ENCODE data around the gene TMEM132D. TPM values are rescaled to one million over a fixed set of nuclear protein-coding genes. Genes with fewer than 3 reads are reported as not detected.

The TMEM132D gene
- total and polyA plus RNA-seq, 2 of the 8 experiments (the other 6 are each of a cell fraction or from before 2014, with no cell fraction given) = 3.5 to 10.1 TPM

GRCh38 chr12:129294868-129295267, 609.0 kb downstream of the TMEM132D start:
- CTCF ChIA-PET (ENCODE audit: partially characterized antibody) = no interaction called here
- no peak overlapping the region for H3K4me2 ChIP-seq (ENCODE audit: insufficient read depth in 1 of 2, low read depth in 2 of 2, low read length in 2 of 2)

More at GRCh38 chr12:129294868-129295267, 609.0 kb downstream of the TMEM132D start:
- Histone ChIP-seq H2AK5ac (ENCODE audit: low read depth, low read length) (no peak overlapping the region), H2BK20ac (ENCODE audit: low read length) (no peak overlapping the region), H2BK12ac (ENCODE audit: low read depth, low read length) (no peak overlapping the region), H3K14ac (ENCODE audit: insufficient read length) (no peak overlapping the region), H3K4me1 (replicated peaks in 1 of 4; ENCODE audit: control insufficient read depth in 3 of 4, insufficient read depth in 4 of 4, low read length in 3 of 4) (no peaks in the 10 kb centered on the region), H3K23me2 (ENCODE audit: low read depth, low read length) (no peaks in the 10 kb centered on the region), H4K20me1 (replicated peaks in 1 of 2; ENCODE audit: control insufficient read depth in 1 of 2, insufficient read depth in 2 of 2, low read length in 2 of 2) (no peaks in the 10 kb centered on the region), H2BK15ac (ENCODE audit: low read length) (no peak overlapping the region), H3K56ac (replicated peaks; ENCODE audit: insufficient read length, low read depth, low read length) (no peak overlapping the region), H4K91ac (replicated peaks; ENCODE audit: insufficient read length, low read length) (no peak overlapping the region), H2BK5ac (ENCODE audit: low read depth, low read length) (no peak overlapping the region), H3K36me3 (ENCODE audit: control insufficient read depth in 2 of 4, insufficient read depth in 4 of 4, low read length in 3 of 4) (no peaks in the 10 kb centered on the region; a peak in 1 of 8 replicates), H3K18ac (ENCODE audit: extremely low read depth, low read length) (no peak overlapping the region), H3K9me3 (ENCODE audit: insufficient read depth in 2 of 2, low read depth in 1 of 2, low read length in 1 of 2) (no peaks in the 10 kb centered on the region), H3K79me1 (ENCODE audit: low read depth, low read length) (no peaks in the 10 kb centered on the region), H3K9ac (replicated peaks in 1 of 4; ENCODE audit: extremely low read depth in 1 of 4, low read depth in 3 of 4, low read length in 3 of 4) (no peak overlapping the region), H3K23ac (ENCODE audit: insufficient read length) (no peak overlapping the region), H3K79me2 (ENCODE audit: control insufficient read depth in 1 of 2, insufficient read depth in 2 of 2, low read length in 2 of 2) (no peaks in the 10 kb centered on the region), H3K27ac (ENCODE audit: low read depth, low read length) (no peak overlapping the region), H3K4me3 (ENCODE audit: extremely low read depth in 1 of 4, insufficient read depth in 2 of 4, low read depth in 3 of 4, low read length in 4 of 4) (no peak overlapping the region), H3K4ac (replicated peaks; ENCODE audit: insufficient read length, low read depth, low read length) (no peak overlapping the region), H2BK120ac (replicated peaks; ENCODE audit: low read depth, low read length) (no peak overlapping the region), H3K27me3 (replicated peaks in 1 of 4; ENCODE audit: control insufficient read depth in 3 of 4, extremely low read depth in 1 of 4, insufficient read depth in 3 of 4, low read length in 3 of 4) (no peaks in the 10 kb centered on the region), H4K5ac (ENCODE audit: insufficient read length, low read depth, low read length) (no peak overlapping the region), H4K8ac (ENCODE audit: extremely low read depth, insufficient read depth, low read length) (no peak overlapping the region), H2AFZ (ENCODE audit: low read length) (no peak overlapping the region)
- DNase-seq (ENCODE audit: low read depth in 1 of 2, low spot score in 2 of 2) (no peak), FAIRE-seq (no peak)
- 97% methylated on average over 6 of the region's 7 CpGs; no CpG with 5 or more reads in 1 of the 2 experiments for WGBS, 2 experiments (ENCODE audit: extremely low coverage in 1 of 2, insufficient coverage in 1 of 2, insufficient read length in 1 of 2, insufficient replicate concordance in 2 of 2, low coverage in 1 of 2, low lambda C conversion rate in 2 of 2, missing lambda C conversion rate in 1 of 2)
- TF ChIP-seq KDM4A (IDR thresholded peaks at IDR 0.05; ENCODE audit: low read depth, low read length, severe bottlenecking) = no peak
- TF ChIP-seq SP4 (IDR thresholded peaks at IDR 0.05; ENCODE audit: low read length) = no peak
- no peak for TF ChIP-seq TEAD4 (IDR thresholded peaks at IDR 0.05; ENCODE audit: low read depth, low read length)
- no peak for TF ChIP-seq JUND (IDR thresholded peaks at IDR 0.05; ENCODE audit: low read length)
- TF ChIP-seq RFX5 (IDR thresholded peaks at IDR 0.05; ENCODE audit: borderline replicate concordance, low read depth, low read length) = no peak
- TF ChIP-seq E2F6 (IDR thresholded peaks at IDR 0.05) = no peak
- no peak for TF ChIP-seq MAX (IDR thresholded peaks at IDR 0.05)
- TF ChIP-seq EZH2 (IDR thresholded peaks at IDR 0.05; ENCODE audit: low read depth, low read length, severe bottlenecking) = no peak
- no peak for TF ChIP-seq USF2 (IDR thresholded peaks at IDR 0.05; ENCODE audit: low read length)
- POLR2A ChIA-PET (ENCODE audit: partially characterized antibody) = no interaction called here

Data from H1 (cell line).